Panc1 (cell line): Measurements from ENCODE around the gene PSKH1. TPM values are rescaled to one million over a fixed set of nuclear protein-coding genes. Genes with fewer than 3 reads are reported as not detected.
A peak's percentile ranks its signal among the peaks of the same experiment; 100 is the strongest.

ENCODE experiments used
- ATAC-seq: fragments of 200-7000 bp; cut with Tn5 transposase; 2 replicates; pipeline ENCODE4 v1.9.1; 2020; ENCODE audit warnings: mild to moderate bottlenecking, moderate library complexity
- BruUV-seq: library from RNA; stranded (reverse); fragments of 400-500 nt; replicated peaks from 2 replicates; lab custom pipeline; 2021; lab: Mats Ljungman, UMichigan
- CTCF ChIA-PET: fragments of 300-600 bp; sonication (Branson Sonifier 250); formaldehyde crosslinking; loops from one replicate; lab custom pipeline; 2022; ENCODE audit warnings: antibody characterized with exemption; lab: Charles Lee
- POLR2A ChIA-PET: fragments of 300-600 bp; sonication (Branson Sonifier 250); formaldehyde crosslinking; loops from one replicate; lab custom pipeline; 2022; ENCODE audit warnings: antibody characterized with exemption; lab: Charles Lee
- DNase-seq: peaks from one replicate; pipeline ENCODE4 v3.0.0-alpha.2; 2010; ENCODE audit warnings: low read depth, low spot score
- H3K27ac ChIP-seq: 2 replicates; pipeline ENCODE4 v1.5.1; 2011; ENCODE audit warnings: mild to moderate bottlenecking, low read length, inconsistent platforms
- H3K27me3 ChIP-seq: fragments of 200-500 bp; sonication (Bioruptor generic); 2 replicates; pipeline ENCODE4 v1.6.0; 2014; ENCODE audit warnings: low read length, inconsistent platforms; ENCODE audit not compliant: control insufficient read depth, insufficient read depth
- H3K36me3 ChIP-seq: fragments of 200-500 bp; sonication (Bioruptor generic); 2 replicates; pipeline ENCODE4 v1.5.1; 2014; ENCODE audit warnings: inconsistent platforms, mild to moderate bottlenecking, low read length, moderate library complexity; ENCODE audit not compliant: control insufficient read depth, insufficient read depth
- H3K4me1 ChIP-seq: 2 replicates; pipeline ENCODE4 v1.5.1; 2011; ENCODE audit warnings: inconsistent platforms, mild to moderate bottlenecking, low read length, moderate library complexity; ENCODE audit not compliant: control insufficient read depth, insufficient read depth
- H3K4me3 ChIP-seq, 2 experiments: 2 replicates each; pipeline ENCODE4 v1.5.1; 2011 to 2012; ENCODE audit warnings: low read depth in 2 of 2, low read length in 2 of 2, mild to moderate bottlenecking in 2 of 2, inconsistent platforms in 1 of 2, moderate library complexity in 1 of 2
- H3K9me3 ChIP-seq: fragments of 200-500 bp; sonication (Bioruptor generic); 2 replicates; pipeline ENCODE4 v1.5.1; 2014; ENCODE audit warnings: low read depth, mild to moderate bottlenecking, inconsistent platforms, low read length, moderate library complexity; ENCODE audit not compliant: control insufficient read depth, insufficient read depth
- CTCF ChIP-seq: fragments of 450-650 bp; IDR thresholded peaks from 2 replicates; pipeline ENCODE4 v1.5.1; 2017; ENCODE audit warnings: mild to moderate bottlenecking
- POLR2AphosphoS5 ChIP-seq: IDR thresholded peaks from 2 replicates; pipeline ENCODE4 v1.6.1; 2012; ENCODE audit warnings: mild to moderate bottlenecking, low read depth, low read length, moderate library complexity
- SIN3A ChIP-seq: IDR thresholded peaks from 2 replicates; pipeline ENCODE4 v1.6.1; 2012; ENCODE audit warnings: low read depth, mild to moderate bottlenecking, low read length, moderate library complexity, borderline replicate concordance; ENCODE audit not compliant: insufficient read depth
- TCF7L2 ChIP-seq: IDR thresholded peaks from 2 replicates; pipeline ENCODE4 v1.6.1; 2011; ENCODE audit warnings: mild to moderate bottlenecking, low read depth, low read length, inconsistent platforms
- in situ Hi-C: cut with HindIII; loops from 2 replicates; pipeline ENCODE4 v1.10.0; 2016; ENCODE audit warnings: low sequenced_read_pairs, low pct_unique_long_range_greater_than_20kb
- intact Hi-C: fragments of 100-400 bp; cut with micrococcal nuclease; formaldehyde crosslinking; loops from one replicate; pipeline ENCODE4 v1.10.0; 2022; ENCODE audit not compliant: unreplicated experiment
- total RNA-seq: library from RNA; stranded (reverse); gene quantifications from one replicate; pipeline ENCODE4 v1.2.1, GENCODE V29; 2021; ENCODE audit not compliant: unreplicated experiment
- TF ChIP-seq, protein P1 (sequence below), 2 experiments: IDR thresholded peaks; 2 replicates each; pipeline ENCODE4 v1.6.1; 2011 to 2012; ENCODE audit warnings: low read depth in 2 of 2, control low read depth in 1 of 2, low read length in 1 of 2, mild to moderate bottlenecking in 1 of 2, moderate library complexity in 1 of 2; ENCODE audit not compliant: insufficient read depth in 1 of 2

PSKH1 gene
- total RNA-seq, 1 experiment from 2014 or later, result 17.8 TPM

DNA sequence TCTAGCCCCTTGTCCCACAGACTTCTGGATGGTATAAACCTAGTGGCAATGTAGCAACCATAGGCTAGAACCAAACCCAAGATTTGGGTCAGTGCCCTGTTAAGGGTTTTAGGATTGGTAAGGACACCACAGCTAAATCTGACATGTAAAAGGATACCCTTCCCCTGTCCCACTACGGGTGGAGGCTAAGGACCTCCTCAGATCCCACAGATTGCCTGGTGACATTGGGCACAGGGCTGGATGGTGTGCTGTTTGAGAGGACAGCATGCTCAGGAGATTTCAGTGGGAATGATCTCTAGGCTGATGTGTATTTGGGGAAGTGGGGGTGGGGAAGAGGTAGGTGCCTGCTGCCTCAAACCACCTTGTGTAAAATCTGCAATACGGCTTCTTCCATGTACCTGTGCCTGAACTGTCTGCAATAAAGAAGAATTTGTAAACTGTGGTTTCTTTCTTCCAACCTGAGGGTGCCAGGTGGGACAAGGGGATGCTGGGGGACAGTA, 20.9 kb upstream of the PSKH1 start:
- Histone ChIP-seq H3K9me3 (no peaks in the 10 kb centered on the region), H3K36me3 (no peaks in the 10 kb centered on the region; the same call in none of the 2 replicates), H3K4me1 (peaks cover 17% of the 10 kb centered on the region), H3K4me3 (peak overlapping the region; percentile 85 to 87; a peak in 2 of 4 replicates), H3K27ac (peak overlapping the region; percentile 90), H3K27me3 (no peaks in the 10 kb centered on the region)
- ATAC-seq (peak; percentile 6; the same call in 1 of the 2 replicates), DNase-seq (no peak)
- intact Hi-C loops (no loop called here), in situ Hi-C loops (no loop called here)
- BruUV-seq, result no TSS peak
- CTCF ChIA-PET, result interaction anchor here (1.0 kb wide), 1 partner anchor 10 kb away, joined by 9 read pairs; no protein-coding TSS in a partner anchor
- POLR2A ChIA-PET, result no interaction called here
- TF ChIP-seq SIN3A (no peak), CTCF (no peak), TCF7L2 (no peak), POLR2AphosphoS5 (no peak)
- TF ChIP-seq, protein P1, sequence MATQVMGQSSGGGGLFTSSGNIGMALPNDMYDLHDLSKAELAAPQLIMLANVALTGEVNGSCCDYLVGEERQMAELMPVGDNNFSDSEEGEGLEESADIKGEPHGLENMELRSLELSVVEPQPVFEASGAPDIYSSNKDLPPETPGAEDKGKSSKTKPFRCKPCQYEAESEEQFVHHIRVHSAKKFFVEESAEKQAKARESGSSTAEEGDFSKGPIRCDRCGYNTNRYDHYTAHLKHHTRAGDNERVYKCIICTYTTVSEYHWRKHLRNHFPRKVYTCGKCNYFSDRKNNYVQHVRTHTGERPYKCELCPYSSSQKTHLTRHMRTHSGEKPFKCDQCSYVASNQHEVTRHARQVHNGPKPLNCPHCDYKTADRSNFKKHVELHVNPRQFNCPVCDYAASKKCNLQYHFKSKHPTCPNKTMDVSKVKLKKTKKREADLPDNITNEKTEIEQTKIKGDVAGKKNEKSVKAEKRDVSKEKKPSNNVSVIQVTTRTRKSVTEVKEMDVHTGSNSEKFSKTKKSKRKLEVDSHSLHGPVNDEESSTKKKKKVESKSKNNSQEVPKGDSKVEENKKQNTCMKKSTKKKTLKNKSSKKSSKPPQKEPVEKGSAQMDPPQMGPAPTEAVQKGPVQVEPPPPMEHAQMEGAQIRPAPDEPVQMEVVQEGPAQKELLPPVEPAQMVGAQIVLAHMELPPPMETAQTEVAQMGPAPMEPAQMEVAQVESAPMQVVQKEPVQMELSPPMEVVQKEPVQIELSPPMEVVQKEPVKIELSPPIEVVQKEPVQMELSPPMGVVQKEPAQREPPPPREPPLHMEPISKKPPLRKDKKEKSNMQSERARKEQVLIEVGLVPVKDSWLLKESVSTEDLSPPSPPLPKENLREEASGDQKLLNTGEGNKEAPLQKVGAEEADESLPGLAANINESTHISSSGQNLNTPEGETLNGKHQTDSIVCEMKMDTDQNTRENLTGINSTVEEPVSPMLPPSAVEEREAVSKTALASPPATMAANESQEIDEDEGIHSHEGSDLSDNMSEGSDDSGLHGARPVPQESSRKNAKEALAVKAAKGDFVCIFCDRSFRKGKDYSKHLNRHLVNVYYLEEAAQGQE (IDR thresholded peaks at IDR 0.05; ENCODE audit: insufficient read depth in 1 of 2, low read depth in 2 of 2, low read length in 1 of 2), result no peak

DNA sequence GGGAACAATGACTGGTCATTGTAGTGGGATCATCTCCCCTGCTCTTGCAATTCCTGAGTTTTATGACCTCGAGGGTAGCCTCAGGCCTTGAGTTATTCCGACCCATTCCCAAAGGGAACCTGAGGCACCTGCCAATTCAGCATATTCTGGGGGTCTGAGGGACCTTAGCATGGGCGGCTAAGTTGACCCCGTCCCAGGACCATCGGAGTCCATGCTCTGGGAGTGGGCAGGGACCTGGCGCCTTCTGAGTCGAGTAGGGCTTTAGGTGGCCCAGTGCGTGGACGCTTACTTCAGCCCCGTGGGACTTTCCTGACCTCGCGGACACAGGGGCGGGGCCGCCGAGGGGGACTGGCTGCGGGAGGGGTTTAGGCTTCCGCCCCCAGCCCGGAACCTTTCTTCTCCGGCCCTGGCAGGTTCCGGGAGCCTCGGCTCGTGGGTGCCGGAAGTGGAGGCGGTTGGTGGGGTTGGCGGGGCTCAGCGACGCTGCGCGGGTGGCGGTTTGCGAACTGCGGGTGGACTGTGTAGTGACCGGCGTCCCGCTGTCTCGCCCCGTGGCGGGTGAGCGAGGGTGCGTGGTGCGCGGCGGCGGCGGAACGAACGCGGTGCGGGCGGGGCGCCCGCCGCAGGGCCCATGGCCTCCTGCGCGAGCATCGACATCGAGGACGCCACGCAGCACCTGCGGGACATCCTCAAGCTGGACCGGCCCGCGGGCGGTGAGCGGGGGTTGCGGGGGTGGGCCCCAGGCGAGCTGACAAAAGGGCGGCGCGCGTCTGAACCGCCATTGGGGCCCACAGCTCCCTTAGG, 20.2 kb upstream of the PSKH1 start, which contains the start of gene EDC4:
Gene EDC4, plus strand, starts transcription at position 422 of the 804 bp plus-strand sequence. Its CDS starts 210 bp downstream, at position 632.
- POLR2A ChIA-PET, result no interaction called here
- in situ Hi-C loops, result no loop called here

More for the DNA sequence above, 20.2 kb upstream of the PSKH1 start, which contains the start of gene EDC4:
- H3K4me1 ChIP-seq, result peaks cover 17% of the 10 kb centered on the region
- CTCF ChIA-PET, result no interaction called here
- H3K36me3 ChIP-seq, result no peaks in the 10 kb centered on the region; the same call in none of the 2 replicates
- no peaks in the 10 kb centered on the region for H3K27me3 ChIP-seq
- no peak for TF ChIP-seq CTCF
- TF ChIP-seq, protein P1 (IDR thresholded peaks at IDR 0.05; ENCODE audit: insufficient read depth in 1 of 2, low read depth in 2 of 2, low read length in 1 of 2), result 0 out of 4 replicates have a peak, but pooled peaks of 1 of the 2 experiments have one; percentile 47
- peak; percentile 88 for TF ChIP-seq POLR2AphosphoS5
- no peak for TF ChIP-seq TCF7L2
- peak; percentile 93; the same call in 1 of the 2 replicates for TF ChIP-seq SIN3A
- intact Hi-C loops, result no loop called here
- ATAC-seq (peak; percentile 90), DNase-seq (no peak)
- H3K9me3 ChIP-seq, result no peaks in the 10 kb centered on the region
- H3K4me3 ChIP-seq, result peak within 1 kb of the TSS; percentile 85 to 87
- peak within 1 kb of the TSS; percentile 90 for H3K27ac ChIP-seq
- no TSS peak for BruUV-seq
